Cardiac fibroblast (primary cell): ENCODE data around the gene C1orf74.

Experiments
- DNase-seq, 2 donors: peaks; one replicate each; pipeline versions ENCODE4 v3.0.0 to v3.0.0-alpha.2; 2010; ENCODE audit warnings: low read depth in 2 of 2
- H3K4me3 ChIP-seq, 2 donors: replicated peaks in 1 of 2; 1 replicate in 1 of 2; 2 replicates in 1 of 2; pipeline ENCODE4 v1.5.1; 2011; ENCODE audit warnings: low read depth in 2 of 2, low read length in 2 of 2, mild to moderate bottlenecking in 2 of 2, moderate library complexity in 1 of 2
- CTCF ChIP-seq: IDR thresholded peaks from one replicate; pipeline ENCODE4 v1.5.1; 2011; ENCODE audit warnings: low read depth, mild to moderate bottlenecking, low read length, inconsistent platforms

C1orf74 gene

GRCh38 chr1:209767096-209767495 is 17.3 kb downstream of the C1orf74 start:
- no peak for TF ChIP-seq CTCF
- H3K4me3 ChIP-seq = no peak overlapping the region
- DNase-seq = no peak

DNA sequence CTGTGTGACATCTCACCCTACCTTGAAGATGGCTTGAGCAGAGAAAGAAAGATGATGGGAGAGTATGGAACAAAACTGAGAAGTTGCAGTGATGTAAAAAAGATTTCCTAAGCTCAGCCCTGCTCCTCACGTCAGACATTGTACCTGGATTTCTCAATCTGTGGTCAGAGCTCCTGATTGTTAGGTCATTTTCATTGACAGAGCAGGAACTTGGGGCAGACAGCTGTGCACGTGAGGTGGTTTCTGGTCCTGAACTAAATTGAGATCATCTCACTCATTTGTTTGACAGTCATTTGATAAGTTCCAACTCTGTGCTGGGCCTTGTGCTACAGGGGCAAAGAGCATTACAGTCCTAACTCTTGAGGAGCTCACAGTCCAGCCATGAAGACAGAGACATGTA is 18.3 kb downstream of the C1orf74 start:
- TF ChIP-seq CTCF = no peak
- no peak for DNase-seq
- no peak overlapping the region for H3K4me3 ChIP-seq

GRCh38 chr1:209761011-209761635 is 23.2 kb downstream of the C1orf74 start:
- H3K4me3 ChIP-seq = no peak overlapping the region
- peak; percentile 25 to 58 for DNase-seq
- TF ChIP-seq CTCF = no peak

DNA sequence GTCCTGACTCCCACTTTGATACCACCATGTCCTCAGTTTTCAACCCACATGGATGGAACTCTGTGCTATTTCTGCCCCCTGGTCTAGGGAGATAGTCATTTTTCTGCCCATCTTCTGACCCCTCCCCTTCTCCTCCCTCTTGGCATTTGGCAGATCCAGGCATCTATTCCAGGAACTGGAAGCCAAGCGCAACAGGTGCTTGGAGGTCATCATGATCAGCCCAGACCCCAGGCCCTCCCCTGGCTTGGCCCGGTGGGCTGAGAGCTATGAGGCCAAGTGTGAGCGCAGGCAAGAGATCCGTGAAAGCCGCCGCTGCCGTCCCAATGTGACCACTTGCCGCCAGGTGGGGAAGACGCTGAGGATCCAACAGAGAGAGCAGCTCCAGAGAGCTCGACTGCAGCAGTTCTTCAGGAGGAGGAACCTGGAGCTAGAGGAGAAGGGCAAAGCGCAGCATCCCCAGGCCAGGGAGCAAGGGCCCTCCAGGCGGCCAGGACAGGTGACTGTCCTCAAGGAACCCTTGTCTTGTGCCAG is 24.5 kb downstream of the C1orf74 start:
- no peak overlapping the region for H3K4me3 ChIP-seq
- DNase-seq = no peak
- no peak for TF ChIP-seq CTCF

GRCh38 chr1:209758400-209758799 is 26.0 kb downstream of the C1orf74 start:
- DNase-seq = no peak
- no peak overlapping the region for H3K4me3 ChIP-seq
- no peak for TF ChIP-seq CTCF

DNA sequence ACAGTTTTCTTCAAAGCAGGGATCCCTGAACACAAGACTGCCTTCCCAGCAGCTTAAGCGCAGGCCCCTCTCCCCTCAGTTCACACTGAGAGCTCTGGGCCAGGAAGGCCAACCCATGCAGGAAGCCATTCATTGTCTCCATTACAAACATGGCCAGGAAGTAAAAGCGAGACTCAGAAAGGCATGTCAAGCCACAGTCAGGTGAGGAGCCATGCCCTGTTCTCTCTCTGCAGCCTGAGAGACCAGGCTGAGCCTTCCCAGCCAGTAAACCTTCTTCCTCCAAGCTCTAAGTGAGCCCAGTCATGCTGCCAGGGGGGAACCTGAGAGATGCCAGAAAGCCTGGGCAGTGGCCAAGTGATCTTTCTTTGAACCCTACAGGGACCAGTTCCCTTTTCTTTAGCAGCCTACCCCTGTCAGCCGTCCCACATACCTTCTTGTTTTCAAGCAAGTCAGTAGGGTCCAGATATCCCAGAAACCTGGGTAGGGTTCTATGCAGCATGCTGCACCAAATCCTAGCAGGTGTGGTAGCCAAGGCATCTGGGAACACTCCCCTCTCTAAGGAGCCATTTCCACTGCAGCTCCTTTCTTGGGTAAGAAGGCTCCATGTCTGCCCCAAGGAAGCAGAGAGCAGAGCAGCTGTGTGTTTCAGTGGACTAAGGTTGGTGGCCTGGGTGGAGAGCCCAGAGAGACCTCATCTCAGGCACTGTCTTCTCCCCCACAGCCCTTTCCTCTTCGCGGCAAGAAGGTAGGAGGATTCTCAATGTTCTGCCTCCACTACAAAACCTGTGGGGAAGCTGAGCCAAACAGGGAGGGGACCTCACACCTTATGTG is 27.5 kb downstream of the C1orf74 start:
- no peak for DNase-seq
- TF ChIP-seq CTCF = no peak
- H3K4me3 ChIP-seq = no peak overlapping the region
